Osteocyte (in vitro differentiated cells): ENCODE measurements around the gene LAMC2. TPM values are rescaled to one million over a fixed set of nuclear protein-coding genes. Genes with fewer than 3 reads are reported as not detected.

Experiments
- DNase-seq: peaks from one replicate; pipeline ENCODE4 v3.0.0; 2021; ENCODE audit warnings: mixed read lengths; ENCODE audit not compliant: unreplicated experiment; ENCODE audit errors: extremely low spot score
- H3K27ac Mint-ChIP-seq: one replicate; pipeline ENCODE4 v1.8.0; 2021; ENCODE audit warnings: mild to moderate bottlenecking, mixed read lengths; ENCODE audit not compliant: unreplicated experiment
- H3K27me3 Mint-ChIP-seq: one replicate; pipeline ENCODE4 v1.8.0; 2021; ENCODE audit warnings: mixed read lengths; ENCODE audit not compliant: unreplicated experiment
- H3K36me3 Mint-ChIP-seq: one replicate; pipeline ENCODE4 v1.8.0; 2021; ENCODE audit warnings: mixed read lengths; ENCODE audit not compliant: unreplicated experiment
- H3K4me1 Mint-ChIP-seq: one replicate; pipeline ENCODE4 v1.8.0; 2021; ENCODE audit warnings: mixed read lengths; ENCODE audit not compliant: unreplicated experiment
- H3K4me3 Mint-ChIP-seq: one replicate; pipeline ENCODE4 v1.8.0; 2021; ENCODE audit warnings: mild to moderate bottlenecking, moderate library complexity, mixed read lengths; ENCODE audit not compliant: unreplicated experiment
- H3K9me3 Mint-ChIP-seq: one replicate; pipeline ENCODE4 v1.8.0; 2021; ENCODE audit warnings: mixed read lengths; ENCODE audit not compliant: unreplicated experiment
- CTCF ChIP-seq: fragments of 200-600 bp; sonication (generic); IDR thresholded peaks from 2 replicates; pipeline ENCODE4 v1.5.0; 2021; ENCODE audit warnings: antibody characterized with exemption, mild to moderate bottlenecking, moderate library complexity
- long read RNA-seq: library from polyadenylated mRNA; unstranded; transcript quantifications from one replicate; pipeline ENCODE4 v2.0.0, GENCODE V29; 2021
- total RNA-seq: library from RNA; stranded (reverse); gene quantifications from 2 replicates; pipeline ENCODE4 v1.2.1, GENCODE V29; 2021

The LAMC2 gene
- 3.5 and 3.6 TPM in 2 replicates for total RNA-seq
- long read RNA-seq, full-length matches to known transcripts: 11 of 39 reads
- long read RNA-seq, partial matches to known transcripts: 15 of 39 reads
- long read RNA-seq, other reads (novel, unspliced or antisense): 13 of 39 reads

DNA sequence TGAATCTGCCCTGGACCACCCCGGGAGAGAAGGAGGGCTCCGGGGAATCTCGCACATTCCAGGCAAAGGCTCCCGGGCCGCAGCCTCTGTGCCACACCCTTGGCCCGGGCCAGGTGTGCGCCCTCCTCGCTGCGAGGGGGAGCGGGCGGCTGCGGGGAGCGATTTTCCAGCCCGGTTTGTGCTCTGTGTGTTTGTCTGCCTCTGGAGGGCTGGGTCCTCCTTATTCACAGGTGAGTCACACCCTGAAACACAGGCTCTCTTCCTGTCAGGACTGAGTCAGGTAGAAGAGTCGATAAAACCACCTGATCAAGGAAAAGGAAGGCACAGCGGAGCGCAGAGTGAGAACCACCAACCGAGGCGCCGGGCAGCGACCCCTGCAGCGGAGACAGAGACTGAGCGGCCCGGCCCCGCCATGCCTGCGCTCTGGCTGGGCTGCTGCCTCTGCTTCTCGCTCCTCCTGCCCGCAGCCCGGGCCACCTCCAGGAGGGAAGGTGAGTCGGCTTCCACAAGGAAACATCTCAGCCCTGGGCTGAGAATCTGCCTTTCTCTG, at the start of gene LAMC2:
LAMC2 (plus strand) TSS at position 324 of the 550 bp plus-strand sequence; CDS start at position 413, 89 bp downstream.
- no peaks in the 10 kb centered on the region for H3K27me3 Mint-ChIP-seq
- peak within 1 kb of the TSS; percentile 46 for H3K27ac Mint-ChIP-seq
- H3K4me3 Mint-ChIP-seq: peak within 1 kb of the TSS; percentile 72
- no peaks in the 10 kb centered on the region for H3K36me3 Mint-ChIP-seq
- H3K9me3 Mint-ChIP-seq: no peaks in the 10 kb centered on the region
- DNase-seq: no peak
- peak; percentile 60 for TF ChIP-seq CTCF
- peaks cover 22% of the 10 kb centered on the region for H3K4me1 Mint-ChIP-seq

DNA sequence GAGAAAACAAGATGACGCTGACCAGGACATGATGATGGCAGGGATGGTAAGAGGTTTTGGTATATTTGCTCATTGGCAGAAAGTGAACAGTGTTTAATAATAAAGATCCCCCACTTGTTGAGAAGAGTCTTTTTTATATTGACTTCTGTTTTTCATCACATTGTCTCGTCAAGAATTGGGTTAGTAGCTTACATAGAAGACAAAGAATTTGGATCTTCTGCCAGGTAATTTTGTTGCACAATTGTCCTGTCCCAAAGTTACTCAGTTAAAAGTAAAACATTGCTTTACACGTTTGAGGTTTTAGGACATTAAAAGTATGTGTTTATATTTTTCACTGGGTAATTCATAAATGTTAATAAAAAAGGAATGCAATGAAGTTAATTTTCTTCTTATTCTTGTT, 48.3 kb upstream of the LAMC2 start:
- no peak for DNase-seq
- Mint-ChIP-seq H3K27ac (no peak overlapping the region), H3K9me3 (no peaks in the 10 kb centered on the region), H3K4me1 (peaks cover 27% of the 10 kb centered on the region), H3K4me3 (no peak overlapping the region), H3K27me3 (no peaks in the 10 kb centered on the region), H3K36me3 (peaks cover 88% of the 10 kb centered on the region)
- no peak for TF ChIP-seq CTCF

DNA sequence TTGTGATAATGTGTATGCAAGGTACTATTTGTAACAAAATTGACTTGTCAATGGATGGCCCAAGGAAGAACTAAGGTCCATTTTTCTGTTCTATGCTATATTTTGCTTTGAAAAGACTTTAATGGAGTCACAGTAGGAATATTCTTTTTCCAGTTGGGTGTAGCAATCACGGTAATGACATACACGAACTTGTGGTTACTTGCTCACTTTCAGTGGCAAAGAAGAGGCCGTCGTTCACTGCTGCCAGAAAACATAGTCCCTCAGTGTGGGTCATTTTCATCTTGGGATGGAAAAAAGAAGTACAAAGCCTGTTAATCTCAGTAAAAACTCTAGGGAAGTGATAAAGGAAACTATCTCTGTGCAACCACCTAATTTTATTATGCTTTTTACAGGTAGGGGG, 47.8 kb upstream of the LAMC2 start:
- DNase-seq: no peak
- peaks cover 27% of the 10 kb centered on the region for H3K4me1 Mint-ChIP-seq
- TF ChIP-seq CTCF: no peak
- no peaks in the 10 kb centered on the region for H3K9me3 Mint-ChIP-seq
- peak overlapping the region; percentile 10 for H3K27ac Mint-ChIP-seq
- no peaks in the 10 kb centered on the region for H3K27me3 Mint-ChIP-seq
- H3K36me3 Mint-ChIP-seq: peaks cover 88% of the 10 kb centered on the region
- H3K4me3 Mint-ChIP-seq: no peak overlapping the region

DNA sequence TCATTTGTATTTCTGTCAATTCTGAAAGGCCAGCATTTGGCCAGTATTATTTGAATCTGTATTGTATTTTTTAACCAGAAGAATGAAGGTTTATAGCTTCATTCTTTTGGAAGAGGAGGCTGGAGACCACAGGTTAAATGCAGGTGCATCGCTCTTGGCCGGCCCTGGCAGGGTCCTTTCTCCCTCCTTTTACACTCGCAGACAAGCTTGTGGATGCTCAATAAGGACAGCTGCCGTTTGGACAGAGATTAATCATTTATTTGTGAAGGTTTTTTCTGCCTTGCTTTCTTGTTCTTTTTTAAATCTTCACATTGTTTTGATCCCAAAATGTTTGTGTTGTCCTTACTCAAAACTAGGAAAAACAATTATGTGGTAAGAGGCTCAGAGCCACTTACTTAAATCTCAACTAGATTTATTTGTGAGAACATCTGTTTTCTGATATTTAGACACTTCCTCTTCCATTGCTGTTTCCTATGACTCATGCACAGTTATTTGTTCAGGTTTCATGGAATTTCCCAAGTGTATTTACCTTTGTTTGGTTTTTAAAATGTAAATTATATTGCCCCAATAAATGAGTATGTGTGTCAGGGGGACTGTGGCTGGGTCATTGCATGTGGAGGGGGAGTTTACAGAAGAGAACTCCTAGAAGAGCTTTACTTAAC, 46.7 kb upstream of the LAMC2 start:
- no peak overlapping the region for H3K4me3 Mint-ChIP-seq
- peaks cover 87% of the 10 kb centered on the region for H3K36me3 Mint-ChIP-seq
- no peaks in the 10 kb centered on the region for H3K27me3 Mint-ChIP-seq
- DNase-seq: no peak
- H3K27ac Mint-ChIP-seq: peak overlapping the region; percentile 74
- H3K9me3 Mint-ChIP-seq: no peaks in the 10 kb centered on the region
- no peak for TF ChIP-seq CTCF
- H3K4me1 Mint-ChIP-seq: peaks cover 27% of the 10 kb centered on the region

GRCh38 chr1:183140633-183141032, 45.4 kb upstream of the LAMC2 start:
- peaks cover 80% of the 10 kb centered on the region for H3K36me3 Mint-ChIP-seq

More at GRCh38 chr1:183140633-183141032, 45.4 kb upstream of the LAMC2 start:
- Mint-ChIP-seq H3K4me1 (peaks cover 27% of the 10 kb centered on the region), H3K9me3 (no peaks in the 10 kb centered on the region), H3K4me3 (no peak overlapping the region), H3K27me3 (no peaks in the 10 kb centered on the region), H3K27ac (peak overlapping the region; percentile 23)
- TF ChIP-seq CTCF: no peak
- no peak for DNase-seq
